ENCODE results near the gene PPP1R14D. TPM values are rescaled to one million over a fixed set of nuclear protein-coding genes. Genes with fewer than 3 reads are reported as not detected.

PPP1R14D gene
- total and polyA plus RNA-seq, 2 of the 8 experiments (the other 6 are each of a cell fraction or from before 2014, with no cell fraction given), result not detected

GRCh38 chr15:40844696-40845030, 16.2 kb upstream of the PPP1R14D start:
- Histone ChIP-seq H2BK15ac (ENCODE audit: low read length) (0 out of 2 replicates have a peak overlapping the region, but pooled peaks have one; percentile 61), H3K4me3 (ENCODE audit: extremely low read depth in 1 of 4, insufficient read depth in 2 of 4, low read depth in 3 of 4, low read length in 4 of 4) (peak overlapping the region; percentile 65 to 88 (median 76)), H3K18ac (ENCODE audit: extremely low read depth, low read length) (peak overlapping the region; percentile 93), H2BK120ac (replicated peaks; ENCODE audit: low read depth, low read length) (no peak overlapping the region), H4K20me1 (replicated peaks in 1 of 2; ENCODE audit: control insufficient read depth in 1 of 2, insufficient read depth in 2 of 2, low read length in 2 of 2) (peaks cover 5 to 18% of the 10 kb centered on the region in 2 experiments), H3K79me1 (ENCODE audit: low read depth, low read length) (peaks cover 24% of the 10 kb centered on the region), H4K5ac (ENCODE audit: insufficient read length, low read depth, low read length) (peak overlapping the region; percentile 68), H3K23ac (ENCODE audit: insufficient read length) (no peak overlapping the region), H3K27me3 (replicated peaks in 1 of 4; ENCODE audit: control insufficient read depth in 3 of 4, extremely low read depth in 1 of 4, insufficient read depth in 3 of 4, low read length in 3 of 4) (peaks cover 0 to 2% (median 0%) of the 10 kb centered on the region in 4 experiments; a peak in 1 of 7 replicates), H3K14ac (ENCODE audit: insufficient read length) (no peak overlapping the region), H3K4me2 (ENCODE audit: insufficient read depth in 1 of 2, low read depth in 2 of 2, low read length in 2 of 2) (peak overlapping the region; percentile 85 to 96), H3K9ac (replicated peaks in 1 of 4; ENCODE audit: extremely low read depth in 1 of 4, low read depth in 3 of 4, low read length in 3 of 4) (peak overlapping the region; percentile 56 to 93 (median 80)), H3K36me3 (ENCODE audit: control insufficient read depth in 2 of 4, insufficient read depth in 4 of 4, low read length in 3 of 4) (peaks cover 0 to 13% (median under 1%) of the 10 kb centered on the region in 4 experiments; a peak in 4 of 8 replicates), H3K56ac (replicated peaks; ENCODE audit: insufficient read length, low read depth, low read length) (peak overlapping the region; percentile 71), H4K91ac (replicated peaks; ENCODE audit: insufficient read length, low read length) (peak overlapping the region; percentile 97), H2BK5ac (ENCODE audit: low read depth, low read length) (peak overlapping the region; percentile 88; the same call in 1 of the 2 replicates), H2AK5ac (ENCODE audit: low read depth, low read length) (no peak overlapping the region), H3K4ac (replicated peaks; ENCODE audit: insufficient read length, low read depth, low read length) (peak overlapping the region; percentile 91), H3K79me2 (ENCODE audit: control insufficient read depth in 1 of 2, insufficient read depth in 2 of 2, low read length in 2 of 2) (peaks cover 0 to 46% of the 10 kb centered on the region in 2 experiments; a peak in 3 of 4 replicates), H3K9me3 (ENCODE audit: insufficient read depth in 2 of 2, low read depth in 1 of 2, low read length in 1 of 2) (no peaks in the 10 kb centered on the region), H3K27ac (ENCODE audit: low read depth, low read length) (peak overlapping the region; percentile 82; the same call in 1 of the 2 replicates), H3K23me2 (ENCODE audit: low read depth, low read length) (peaks cover 13% of the 10 kb centered on the region), H2BK12ac (ENCODE audit: low read depth, low read length) (peak overlapping the region; percentile 29), H4K8ac (ENCODE audit: extremely low read depth, insufficient read depth, low read length) (peak overlapping the region; percentile 97; the same call in 1 of the 2 replicates), H3K4me1 (replicated peaks in 1 of 4; ENCODE audit: control insufficient read depth in 3 of 4, insufficient read depth in 4 of 4, low read length in 3 of 4) (peaks cover 0 to 26% (median 15%) of the 10 kb centered on the region in 4 experiments; a peak in 6 of 7 replicates), H2AFZ (ENCODE audit: low read length) (no peak overlapping the region; the same call in 1 of the 2 replicates), H2BK20ac (ENCODE audit: low read length) (no peak overlapping the region)
- FAIRE-seq, result no peak
- no peak for DNase-seq (ENCODE audit: low read depth in 1 of 2, low spot score in 2 of 2)
- WGBS, 2 experiments (ENCODE audit: extremely low coverage in 1 of 2, insufficient coverage in 1 of 2, insufficient read length in 1 of 2, insufficient replicate concordance in 2 of 2, low coverage in 1 of 2, low lambda C conversion rate in 2 of 2, missing lambda C conversion rate in 1 of 2), result 2% methylated on average over 28 of the region's 28 CpGs; no CpG with 5 or more reads in 1 of the 2 experiments
- ChIA-PET CTCF (ENCODE audit: partially characterized antibody) (interaction anchor here (0.8 to 14.5 kb wide), 13 partner anchors 12 to 166 kb away, joined by 3 to 157 read pairs (median 5); partner anchors contain the start of gene RHOV), POLR2A (ENCODE audit: partially characterized antibody) (interaction anchor here (0.7 to 3.1 kb wide), 28 partner anchors 9 to 150 kb away, joined by 3 to 37 read pairs (median 5); partner anchors contain the start of genes CHAC1, DNAJC17, GCHFR and PPP1R14D)
- no peak for TF ChIP-seq TEAD4 (IDR thresholded peaks at IDR 0.05; ENCODE audit: low read depth, low read length)
- TF ChIP-seq ZNF274 (IDR thresholded peaks at IDR 0.05; ENCODE audit: borderline replicate concordance, extremely low read depth, low read length), result no peak
- TF ChIP-seq SRF (IDR thresholded peaks at IDR 0.05; ENCODE audit: low read depth, low read length), result no peak
- peak; percentile 22; the same call in 1 of the 2 replicates for TF ChIP-seq POLR2AphosphoS5 (IDR thresholded peaks at IDR 0.05; ENCODE audit: low read depth, low read length)
- 0 out of 2 replicates have a peak, but pooled peaks have one; percentile 5 for TF ChIP-seq ATF2 (IDR thresholded peaks at IDR 0.05; ENCODE audit: low read length)
- 0 out of 2 replicates have a peak, but pooled peaks have one; percentile 68 for TF ChIP-seq YY1 (IDR thresholded peaks at IDR 0.05; ENCODE audit: low read depth, low read length)
